ENCODE data around the gene ALOX5AP.

Gene ALOX5AP

DNA sequence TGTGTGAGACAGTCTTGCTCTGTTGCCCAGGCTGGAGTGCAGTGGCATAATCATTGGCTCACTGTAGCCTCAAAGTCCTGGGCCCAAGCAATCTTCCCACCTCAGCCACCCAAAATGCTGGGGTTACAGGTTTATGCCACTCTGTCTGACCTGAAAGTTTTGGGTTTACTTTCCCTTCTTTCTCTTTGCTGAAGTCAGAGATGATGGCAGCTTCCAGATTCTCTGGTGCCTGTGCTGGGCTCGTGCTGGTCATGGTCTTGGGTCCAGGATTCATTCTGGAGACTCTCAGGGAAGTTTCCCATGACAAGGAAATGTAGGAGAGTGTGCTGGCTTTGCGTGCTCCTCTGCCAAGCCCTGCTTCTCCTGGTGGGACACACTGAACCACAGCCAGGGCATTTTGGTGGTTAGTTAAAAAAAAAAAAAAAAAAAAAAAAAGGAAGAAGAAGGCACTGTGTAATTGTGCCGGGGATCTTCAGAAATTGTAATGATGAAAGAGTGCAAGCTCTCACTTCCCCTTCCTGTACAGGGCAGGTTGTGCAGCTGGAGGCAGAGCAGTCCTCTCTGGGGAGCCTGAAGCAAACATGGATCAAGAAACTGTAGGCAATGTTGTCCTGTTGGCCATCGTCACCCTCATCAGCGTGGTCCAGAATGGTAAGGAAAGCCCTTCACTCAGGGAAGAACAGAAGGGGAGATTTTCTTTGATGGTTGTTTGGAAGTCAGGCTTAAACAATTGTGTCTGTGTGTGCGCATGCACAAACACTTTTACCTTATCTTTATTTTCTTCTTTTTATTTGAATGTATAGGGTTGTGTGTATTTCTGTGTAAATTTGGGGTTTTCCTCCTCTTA lies at the start of gene ALOX5AP:
TSS of gene ALOX5AP (plus strand) at position 519 of the 847 bp plus-strand sequence. CDS start at position 582, 63 bp downstream.
- DNase-seq (ENCODE audit: low spot score), result peak; percentile 66

DNA sequence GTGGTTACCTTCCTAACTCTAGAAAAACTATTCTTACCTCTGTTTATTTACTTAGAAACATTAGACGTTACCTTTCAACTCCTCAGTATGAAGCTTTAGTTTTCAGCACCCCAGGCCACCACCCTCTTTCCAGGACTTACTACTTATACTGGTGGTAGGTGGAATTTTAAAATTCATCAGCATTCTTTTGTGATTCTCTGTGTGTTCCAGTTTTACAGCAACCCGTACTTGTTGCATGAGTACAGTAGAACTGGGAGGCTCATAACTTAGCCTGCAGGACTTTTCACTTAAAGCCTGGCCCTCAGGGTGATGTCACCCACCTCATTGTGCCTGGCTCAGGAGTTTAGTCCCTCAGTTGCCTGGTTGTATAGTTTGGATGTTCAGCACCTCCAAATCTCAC lies 49.4 kb upstream of the ALOX5AP start:
- DNase-seq (ENCODE audit: low spot score), result no peak

DNA sequence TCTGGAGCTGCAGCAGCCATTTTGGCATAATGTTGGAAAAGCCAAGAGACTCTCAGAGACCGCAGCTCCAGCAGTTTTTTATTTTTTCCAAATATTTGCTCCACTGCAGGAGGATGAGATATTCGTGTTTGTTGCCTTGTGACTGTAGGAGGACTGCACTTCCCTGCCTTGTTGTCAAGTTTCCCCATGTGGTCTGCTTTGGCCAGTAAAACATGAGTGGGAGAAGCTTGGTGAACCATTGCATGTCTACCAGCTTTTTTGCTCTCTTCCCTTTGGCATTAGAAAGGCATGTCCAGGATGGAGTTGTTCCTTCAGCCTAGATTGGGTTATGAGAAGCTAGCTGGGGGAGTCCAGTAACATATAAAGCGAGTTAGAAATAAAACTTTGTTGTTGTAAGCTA lies 47.7 kb upstream of the ALOX5AP start:
- no peak for DNase-seq (ENCODE audit: low spot score)

DNA sequence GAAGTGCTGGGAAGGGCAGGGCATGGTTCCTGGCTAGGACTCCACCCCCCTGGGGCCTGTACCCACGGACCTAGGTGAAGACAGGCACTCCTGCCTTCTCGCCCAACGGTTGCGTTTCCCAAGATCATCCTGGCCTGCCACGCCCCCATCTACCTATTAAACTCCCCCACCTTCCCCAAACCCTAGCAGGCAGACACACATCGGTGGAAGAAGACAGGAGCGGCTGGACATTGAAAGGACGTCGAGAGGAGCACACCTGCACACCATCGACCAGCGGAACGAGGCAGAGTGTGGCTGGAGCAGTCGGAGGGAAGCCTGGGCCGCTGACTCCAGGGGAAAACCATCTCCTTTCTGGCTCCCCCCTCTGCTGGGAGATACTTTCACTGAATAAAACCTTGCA lies 45.6 kb upstream of the ALOX5AP start:
- DNase-seq (ENCODE audit: low spot score), result no peak

DNA sequence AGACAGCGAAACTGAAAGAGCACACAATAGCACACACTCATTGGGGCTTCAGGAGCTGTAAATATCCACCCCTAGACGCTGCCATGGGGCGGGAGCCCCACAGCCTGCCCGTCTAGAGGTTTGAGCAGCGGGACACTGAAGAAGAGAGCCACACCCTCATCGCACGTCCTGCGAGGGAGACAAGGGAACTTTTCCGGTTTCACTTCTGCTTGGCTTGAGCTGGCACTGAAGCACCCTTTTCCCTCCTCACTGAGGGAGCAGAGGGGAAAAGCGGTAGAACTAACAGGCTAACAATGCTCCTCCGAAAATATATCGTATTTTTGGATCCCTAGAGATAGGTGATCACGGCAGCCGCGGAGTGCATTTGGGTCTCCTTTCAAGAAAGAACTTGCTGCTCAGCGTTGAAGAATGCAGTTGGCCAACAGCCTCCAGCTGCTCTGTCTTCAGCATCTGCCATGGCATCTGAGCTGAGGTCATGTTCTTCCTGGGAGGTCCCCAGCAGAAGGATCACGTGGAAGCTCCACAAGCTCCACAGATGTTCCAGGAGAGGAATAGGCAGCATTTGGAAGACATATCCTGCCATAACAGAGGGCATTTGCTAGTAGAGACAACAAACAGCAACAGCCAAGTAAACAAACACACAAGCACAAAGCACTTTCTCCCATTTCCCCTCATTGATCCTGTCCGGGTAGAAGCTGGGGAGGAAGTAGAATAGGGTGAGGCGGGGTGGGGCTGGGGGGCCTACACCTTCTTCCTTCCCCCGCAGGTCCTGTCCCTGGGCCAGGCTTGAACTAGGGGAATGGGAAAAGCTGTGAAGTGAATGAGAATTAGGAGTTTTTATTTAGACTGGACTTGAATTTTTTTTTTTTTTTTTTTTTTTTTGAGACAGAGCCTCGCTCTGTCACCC lies 44.8 kb upstream of the ALOX5AP start:
- DNase-seq (ENCODE audit: low spot score), result no peak

DNA sequence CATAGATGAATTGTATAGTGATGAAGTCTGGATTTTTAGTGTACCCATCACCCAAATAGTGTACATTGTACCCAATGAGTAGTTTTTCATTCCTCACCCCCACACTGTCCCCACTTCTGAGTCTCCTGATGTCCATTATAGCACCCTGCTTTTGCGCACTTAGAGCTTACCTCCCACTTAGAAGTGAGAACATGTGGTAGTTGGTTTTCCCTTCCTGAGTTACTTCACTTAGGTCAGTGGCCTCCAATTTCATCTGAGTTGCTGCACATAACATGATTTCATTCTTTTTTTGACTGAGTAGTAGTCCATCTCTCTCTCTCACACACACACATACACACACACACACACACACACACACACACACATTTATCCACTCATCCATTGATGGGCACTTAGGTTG lies 43.2 kb upstream of the ALOX5AP start:
- DNase-seq (ENCODE audit: low spot score), result no peak

DNA sequence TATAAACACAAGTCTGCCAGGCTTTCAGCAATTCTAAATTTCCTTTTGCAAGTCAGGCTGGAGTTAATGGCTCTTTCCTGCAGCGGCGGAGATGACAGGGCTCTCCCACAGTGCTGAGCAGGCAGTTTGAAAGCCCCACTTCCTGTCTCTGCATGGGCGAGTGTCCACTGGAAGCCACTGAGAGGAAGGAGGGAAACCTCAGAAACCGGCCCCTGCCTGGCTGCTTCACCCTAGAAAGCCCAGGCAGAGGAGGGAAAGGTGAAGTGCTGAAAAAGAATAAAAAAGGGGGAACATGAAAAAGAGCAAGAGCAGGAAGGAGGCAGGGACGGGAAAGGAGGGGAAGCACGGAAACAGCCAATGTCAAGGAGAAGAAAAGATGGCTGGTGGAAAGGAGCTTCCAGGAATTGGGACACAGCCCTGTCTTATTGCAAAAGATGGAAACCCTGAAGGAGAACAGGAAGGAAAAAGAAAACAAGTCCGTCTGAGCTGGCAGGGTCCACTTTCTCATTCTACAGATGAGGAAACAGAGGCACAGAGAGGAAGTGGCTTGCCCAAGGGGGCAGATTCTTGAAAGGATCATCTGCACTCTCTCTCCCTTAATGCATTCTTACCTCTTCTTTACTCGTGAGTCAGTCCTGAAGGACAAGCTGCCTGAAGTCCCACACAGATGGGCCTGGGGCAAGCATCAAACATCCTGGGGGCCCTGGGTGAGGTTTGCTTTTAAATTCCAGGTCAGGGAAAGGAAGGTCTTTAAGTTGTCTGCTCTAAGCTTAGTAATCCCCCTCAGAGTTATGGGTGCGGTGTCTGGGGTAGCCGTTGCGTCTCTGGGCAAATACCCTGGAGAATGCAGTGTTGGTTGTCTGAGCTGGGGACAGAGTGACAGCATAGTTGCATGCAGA lies 38.8 kb upstream of the ALOX5AP start:
- DNase-seq (ENCODE audit: low spot score), result no peak

DNA sequence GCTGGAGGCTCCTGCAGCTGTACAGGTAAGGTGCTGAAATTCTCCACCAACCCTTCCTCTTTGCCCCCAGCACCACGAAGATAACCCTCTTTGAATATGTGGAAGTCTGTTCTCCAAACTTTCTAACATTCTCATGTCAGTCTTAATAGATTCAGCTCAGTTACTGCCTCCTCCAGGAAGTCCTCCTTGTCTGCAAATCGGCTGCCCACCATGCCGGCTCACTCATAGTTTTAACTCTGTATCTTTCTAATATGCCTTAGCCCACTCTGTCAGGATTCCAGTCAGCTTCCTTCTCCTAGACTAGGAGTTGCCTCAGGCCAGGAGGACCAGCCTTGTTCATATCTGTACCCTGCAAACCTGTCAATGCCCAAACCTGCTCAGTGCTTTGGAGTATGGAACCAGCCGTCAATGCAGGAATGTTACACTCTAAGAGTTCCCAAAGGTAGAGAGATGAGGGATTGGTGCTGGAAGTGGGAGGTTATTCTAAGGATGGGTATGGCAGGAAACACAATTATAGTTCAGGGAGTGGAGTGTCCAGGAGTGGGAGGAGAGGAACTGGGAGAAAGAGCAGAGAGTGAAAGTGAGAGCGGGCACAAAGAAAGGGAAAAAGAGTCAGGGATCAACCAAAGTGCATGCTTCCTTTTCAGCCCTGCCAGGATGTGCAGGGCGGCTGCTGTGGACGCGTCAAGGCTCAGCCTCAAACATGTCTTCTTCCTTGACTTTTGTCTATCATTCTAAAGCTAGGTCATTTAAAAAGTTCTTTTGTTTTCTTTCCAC lies 38.0 kb upstream of the ALOX5AP start:
- DNase-seq (ENCODE audit: low spot score), result no peak

DNA sequence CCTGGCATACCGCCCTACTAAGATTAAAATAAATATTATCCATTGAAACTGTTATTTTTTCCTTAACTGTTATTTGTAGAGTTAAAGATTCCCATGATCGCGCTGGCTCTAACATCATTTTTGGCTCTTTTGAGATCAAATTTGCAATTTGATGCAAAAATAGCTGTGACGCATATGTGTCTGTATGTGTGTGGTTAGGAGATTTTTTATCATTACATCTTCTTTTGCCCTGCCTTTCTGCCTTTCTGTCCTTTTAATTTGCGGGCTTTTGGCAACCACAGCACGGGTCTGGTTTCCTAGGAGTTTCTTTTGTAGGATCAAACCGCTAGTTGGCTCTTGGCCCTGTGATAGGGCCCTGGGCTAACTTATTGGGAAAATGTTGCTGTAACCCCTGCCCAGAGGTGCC lies 37.3 kb upstream of the ALOX5AP start:
- no peak for DNase-seq (ENCODE audit: low spot score)

DNA sequence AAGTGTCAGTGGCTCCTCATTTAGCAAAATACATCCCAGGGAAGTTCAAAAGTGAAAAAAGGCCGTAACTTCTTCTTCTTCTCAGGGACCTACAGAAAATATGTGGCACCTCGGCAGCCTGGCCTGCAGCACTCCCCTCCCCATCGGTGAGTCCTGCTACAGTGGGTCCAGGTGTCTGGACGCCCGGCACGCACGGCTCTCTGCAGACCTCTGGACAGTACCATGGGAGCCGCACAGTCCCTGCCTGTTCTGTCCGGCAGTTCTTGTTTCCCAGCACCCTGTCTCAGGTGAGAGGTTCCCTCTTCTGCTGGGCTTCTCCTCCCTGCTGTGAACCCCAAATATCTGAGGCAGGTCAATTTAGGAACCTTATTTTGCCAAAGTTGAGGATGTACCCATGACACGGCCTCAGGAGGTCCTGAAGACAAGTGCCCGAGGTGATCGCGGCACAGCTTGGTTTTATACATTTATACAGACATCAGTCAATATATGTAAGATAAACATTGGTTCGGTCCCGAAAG lies 36.8 kb upstream of the ALOX5AP start:
- DNase-seq (ENCODE audit: low spot score), result no peak

DNA sequence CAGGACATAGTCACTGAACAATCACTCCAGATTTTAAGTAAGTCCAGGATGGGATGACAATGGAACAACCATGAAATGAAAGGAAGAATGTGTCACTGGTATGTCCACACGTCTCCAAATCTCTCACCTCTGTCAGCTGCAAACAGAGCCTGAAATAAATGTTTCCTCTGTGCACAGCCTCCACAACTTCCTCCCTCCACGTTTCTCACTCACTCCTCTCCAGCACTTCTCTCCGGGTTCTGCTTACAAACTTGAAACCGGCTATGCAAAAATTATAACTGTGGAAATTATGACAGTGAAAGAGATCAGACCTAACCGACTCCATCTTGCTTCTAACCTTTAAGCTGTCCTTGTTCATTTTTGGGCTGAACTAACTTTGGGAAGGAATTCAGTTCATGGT lies 35.0 kb upstream of the ALOX5AP start:
- DNase-seq (ENCODE audit: low spot score), result no peak

DNA sequence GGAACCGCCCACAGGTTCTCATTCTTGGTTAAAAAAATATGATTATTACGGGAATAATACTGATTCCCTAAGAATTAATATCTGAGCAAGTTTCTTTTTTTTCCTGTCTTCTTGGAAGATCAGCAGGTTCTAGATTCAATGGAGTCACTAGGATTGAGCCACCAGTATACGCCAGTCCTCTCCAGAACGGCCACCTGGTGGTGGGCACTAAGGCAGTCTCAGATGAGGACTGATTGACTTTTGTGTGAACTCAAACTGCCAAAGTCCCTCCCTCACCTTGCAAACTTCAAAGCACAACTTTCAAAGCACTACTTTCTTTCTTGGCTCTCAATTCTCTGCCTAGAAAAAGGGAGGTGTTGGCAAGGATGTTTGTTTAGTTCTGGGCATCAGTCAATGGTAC lies 33.3 kb upstream of the ALOX5AP start:
- no peak for DNase-seq (ENCODE audit: low spot score)

DNA sequence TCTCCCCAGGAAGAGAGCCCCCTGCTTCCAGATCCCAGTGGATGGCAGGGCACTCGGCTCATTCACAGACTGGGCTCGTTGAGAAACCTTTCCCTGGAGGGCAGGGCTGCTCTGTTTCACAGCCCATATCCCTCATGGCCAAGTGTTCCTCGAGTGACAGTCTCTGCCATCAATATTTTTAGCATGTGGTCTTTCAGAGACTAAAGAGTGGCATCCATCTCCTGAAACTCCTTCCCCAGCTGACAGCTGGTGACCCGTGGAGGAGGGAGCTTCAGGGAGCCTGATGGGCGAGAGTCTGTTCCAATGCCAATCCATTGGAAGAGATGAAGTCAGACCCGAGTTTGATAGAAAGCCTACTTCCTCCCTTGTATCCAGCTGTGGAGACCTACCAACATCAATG lies 30.7 kb upstream of the ALOX5AP start:
- no peak for DNase-seq (ENCODE audit: low spot score)

DNA sequence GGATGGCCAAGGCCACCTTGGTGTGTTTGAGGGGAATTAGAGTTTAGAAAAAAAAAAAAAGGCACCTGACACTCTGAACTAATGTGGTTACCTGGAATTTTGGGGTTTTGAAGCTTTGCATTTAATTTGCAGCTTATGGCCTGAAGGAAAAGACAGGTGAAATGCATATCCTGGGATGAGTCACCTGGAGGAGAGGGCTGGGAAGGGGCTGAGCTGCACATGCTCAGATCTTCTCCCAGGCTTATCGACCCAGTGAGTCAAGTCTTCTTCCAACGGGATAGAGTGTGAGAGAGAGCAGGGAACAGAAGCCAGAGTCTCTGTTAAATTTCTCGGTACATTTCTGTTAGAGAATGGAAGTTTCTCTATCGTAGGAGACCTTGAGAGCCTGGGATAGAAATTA lies 29.7 kb upstream of the ALOX5AP start:
- no peak for DNase-seq (ENCODE audit: low spot score)

DNA sequence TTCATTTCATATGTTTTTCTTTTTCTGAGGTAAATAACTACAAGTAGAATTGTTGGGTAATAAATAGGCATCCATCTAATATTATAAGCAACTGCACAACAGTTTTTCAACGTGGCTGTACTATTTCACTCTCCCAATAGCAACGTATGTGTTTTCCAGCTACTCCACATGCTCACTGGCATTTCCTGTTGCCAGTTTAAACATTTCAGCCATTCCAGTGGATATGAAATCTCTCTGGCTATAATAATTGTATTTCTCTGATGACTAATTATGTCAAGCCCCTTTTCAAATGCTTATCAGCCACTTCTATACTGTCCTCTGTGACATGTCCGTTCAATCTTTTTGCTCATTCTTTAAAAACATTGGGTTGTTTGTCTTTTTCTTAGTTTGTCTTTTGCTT lies 26.8 kb upstream of the ALOX5AP start:
- DNase-seq (ENCODE audit: low spot score), result no peak

DNA sequence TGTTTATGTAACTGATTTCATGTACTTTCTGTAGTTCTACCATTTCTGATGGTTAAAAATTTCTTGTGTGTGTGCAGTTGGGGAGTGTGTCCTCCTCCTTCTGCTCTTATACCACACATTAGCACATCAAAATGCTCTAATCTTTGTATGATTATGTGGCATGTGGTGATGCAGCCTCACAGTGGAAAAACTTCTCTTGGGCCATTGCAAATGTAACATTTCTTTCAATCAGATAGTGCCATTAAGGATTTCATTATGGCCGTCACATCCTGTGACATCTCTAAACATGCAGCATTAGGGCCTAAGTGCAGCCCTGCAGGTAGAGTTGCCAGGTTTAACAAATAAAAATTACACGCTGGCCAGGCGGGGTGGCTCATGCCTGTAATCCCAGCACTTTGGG lies 24.9 kb upstream of the ALOX5AP start:
- no peak for DNase-seq (ENCODE audit: low spot score)

DNA sequence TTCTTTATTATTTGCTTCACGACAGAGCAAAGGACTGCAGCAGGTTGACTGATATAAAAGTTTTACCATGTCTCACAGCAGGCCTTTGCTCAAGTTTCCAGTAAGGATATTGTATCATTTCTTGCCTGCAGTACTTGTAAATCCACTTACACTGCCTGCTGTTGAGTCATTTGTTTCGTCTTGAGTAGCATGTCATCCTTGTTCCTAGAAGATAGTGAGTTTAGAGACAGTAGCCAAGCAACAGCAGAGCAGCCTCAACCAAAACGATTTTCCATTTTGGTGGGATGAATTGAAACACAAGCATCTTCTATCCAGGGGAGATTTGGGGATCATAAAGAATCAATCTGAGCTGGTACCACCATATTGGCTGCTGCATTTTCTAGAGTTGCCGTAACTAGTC lies 24.0 kb upstream of the ALOX5AP start:
- DNase-seq (ENCODE audit: low spot score), result no peak

DNA sequence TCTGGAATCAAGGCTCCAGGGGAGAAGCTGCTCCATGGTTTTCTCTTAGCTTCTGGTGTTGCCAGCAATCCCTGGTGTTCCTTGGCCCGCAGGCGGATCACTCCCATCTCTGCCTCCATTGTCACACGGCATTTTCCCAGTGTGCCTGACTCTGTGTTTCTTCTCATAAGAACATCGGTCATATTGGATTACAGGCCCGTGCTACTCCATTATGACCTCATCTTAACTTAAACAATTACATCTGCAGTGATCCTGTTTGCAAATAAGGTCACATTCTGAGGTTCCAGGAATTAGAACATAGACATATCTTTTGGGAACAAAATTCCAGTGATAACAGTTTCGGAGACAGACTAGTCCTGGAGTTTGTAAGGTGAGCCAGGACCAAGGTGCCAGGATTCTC lies 23.5 kb upstream of the ALOX5AP start:
- DNase-seq (ENCODE audit: low spot score), result no peak

DNA sequence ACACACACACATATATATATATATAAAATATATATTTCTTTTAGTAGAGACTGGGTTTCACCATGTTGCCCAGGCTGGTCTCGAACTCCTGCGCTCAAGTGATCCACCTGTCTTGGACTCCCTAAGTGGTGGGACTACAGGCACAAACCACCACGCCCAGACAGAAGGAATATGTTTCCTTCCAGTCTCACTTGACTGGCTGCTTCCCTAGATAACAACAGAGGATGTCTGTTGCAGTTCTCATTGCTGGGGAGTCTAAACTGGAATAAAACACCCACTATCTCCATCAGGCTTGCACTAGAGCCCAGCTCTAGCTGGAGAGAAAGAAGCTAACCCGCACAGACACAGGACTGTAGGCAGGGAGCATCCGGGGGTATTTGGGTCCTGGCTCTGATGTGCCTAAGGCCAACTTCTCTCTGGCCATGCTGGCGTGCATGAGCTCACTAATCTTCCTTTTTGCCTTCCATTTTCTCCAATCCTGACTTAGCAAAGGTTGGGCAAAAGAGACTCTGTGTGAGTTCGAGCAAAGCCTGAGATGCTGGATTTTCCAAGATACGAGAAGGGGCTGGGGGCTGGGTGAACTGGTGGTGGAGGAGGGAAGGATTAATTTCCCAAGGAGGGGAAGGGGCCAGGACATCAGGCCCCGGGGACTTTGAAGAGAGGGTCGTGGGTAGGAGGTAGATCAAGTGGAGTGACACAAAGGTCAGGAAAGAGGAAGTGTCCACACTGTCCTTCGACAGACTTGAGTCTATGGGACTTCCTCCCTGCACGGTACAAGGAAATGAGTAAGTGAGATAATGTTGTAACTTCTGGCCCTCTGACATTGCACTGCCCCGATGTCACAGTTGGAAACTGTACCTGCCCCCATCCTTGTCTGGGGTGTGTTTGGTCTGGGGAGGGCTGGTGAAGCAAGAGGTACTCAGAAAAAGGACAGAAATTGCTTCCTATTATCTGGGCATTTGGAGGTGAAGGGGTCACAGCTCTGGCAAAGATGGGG lies 22.5 kb upstream of the ALOX5AP start:
- DNase-seq (ENCODE audit: low spot score), result no peak
